ENCODE data around the gene NPW.

GRCh38 chr16:1987198-1987597, 32.4 kb upstream of the NPW start:
- TF ChIP-seq CTCF (IDR thresholded peaks at IDR 0.05): no peak
- TF ChIP-seq POLR2AphosphoS5 (IDR thresholded peaks at IDR 0.05): no peak

Measured in esophagus muscularis mucosa (tissue), 3 donors.